ENCODE data around the gene PIP4K2C.
"Not testable (repeated sequence)": the region's sequence is repeated elsewhere in the genome, so short reads cannot be mapped to it uniquely, and the experiment has no call there.

PIP4K2C gene

GRCh38 chr12:57584690-57585089 is 6.3 kb upstream of the PIP4K2C start:
- no peak for DNase-seq (ENCODE audit: low read depth in 2 of 2)

GRCh38 chr12:57585156-57585555 is 5.8 kb upstream of the PIP4K2C start:
- no peak for DNase-seq (ENCODE audit: low read depth in 2 of 2)

- DNase-seq (ENCODE audit: low read depth in 2 of 2), result no peak
Measured at GRCh38 chr12:57586128-57586527, 4.9 kb upstream of the PIP4K2C start.

GRCh38 chr12:57586832-57587429 is 4.1 kb upstream of the PIP4K2C start:
- DNase-seq (ENCODE audit: low read depth in 2 of 2), result no peak

GRCh38 chr12:57588951-57589610 is 1.9 kb upstream of the PIP4K2C start:
- not testable (repeated sequence) for DNase-seq (ENCODE audit: low read depth in 2 of 2)

- no peak for DNase-seq (ENCODE audit: low read depth in 2 of 2)
Measured at GRCh38 chr12:57590479-57590863, 521 bp upstream of the PIP4K2C start.

- no peak for DNase-seq (ENCODE audit: low read depth in 2 of 2)
Measured at GRCh38 chr12:57591782-57592325, 862 bp downstream of the PIP4K2C start.

- no peak for DNase-seq (ENCODE audit: low read depth in 2 of 2)
Measured at GRCh38 chr12:57592551-57593165, 1.7 kb downstream of the PIP4K2C start.

GRCh38 chr12:57593187-57593586 is 2.2 kb downstream of the PIP4K2C start:
- DNase-seq (ENCODE audit: low read depth in 2 of 2), result no peak

GRCh38 chr12:57600395-57600794 is 9.4 kb downstream of the PIP4K2C start:
- DNase-seq (ENCODE audit: low read depth in 2 of 2), result no peak

GRCh38 chr12:57602544-57602943 is 11.6 kb downstream of the PIP4K2C start:
- DNase-seq (ENCODE audit: low read depth in 2 of 2), result no peak

- no peak for DNase-seq (ENCODE audit: low read depth in 2 of 2)
Measured at GRCh38 chr12:57603324-57603723, 12.3 kb downstream of the PIP4K2C start.

- DNase-seq (ENCODE audit: low read depth in 2 of 2), result no peak
Measured at GRCh38 chr12:57603815-57604453, 12.9 kb downstream of the PIP4K2C start.

GRCh38 chr12:57604454-57604991 is 13.5 kb downstream of the PIP4K2C start, which contains the start of gene DTX3:
Gene DTX3 (plus strand): TSS chr12:57604824. CDS start chr12:57606518, 1,694 bp downstream.
- no peak for DNase-seq (ENCODE audit: low read depth in 2 of 2)

GRCh38 chr12:57604992-57605810 is 14.2 kb downstream of the PIP4K2C start:
- no peak for DNase-seq (ENCODE audit: low read depth in 2 of 2)

GRCh38 chr12:57605811-57606311 is 14.9 kb downstream of the PIP4K2C start:
- DNase-seq (ENCODE audit: low read depth in 2 of 2), result no peak

- DNase-seq (ENCODE audit: low read depth in 2 of 2), result no peak
Measured at GRCh38 chr12:57606399-57606798, 15.4 kb downstream of the PIP4K2C start.

GRCh38 chr12:57606821-57607220 is 15.8 kb downstream of the PIP4K2C start:
- DNase-seq (ENCODE audit: low read depth in 2 of 2), result no peak

GRCh38 chr12:57607958-57608663 is 17.1 kb downstream of the PIP4K2C start:
- no peak for DNase-seq (ENCODE audit: low read depth in 2 of 2)

GRCh38 chr12:57609101-57609780 is 18.2 kb downstream of the PIP4K2C start:
- DNase-seq (ENCODE audit: low read depth in 2 of 2), result no peak
